Measurements from ENCODE around the gene DHRS2. TPM values are rescaled to one million over a fixed set of nuclear protein-coding genes. Genes with fewer than 3 reads are reported as not detected.
"Not testable (repeated sequence)": the region's sequence is repeated elsewhere in the genome, so short reads cannot be mapped to it uniquely, and the experiment has no call there.

DHRS2 gene
- total RNA-seq, 3 donors from 2014 or later = 4.6 to 9.4 TPM; not detected in 1

DNA sequence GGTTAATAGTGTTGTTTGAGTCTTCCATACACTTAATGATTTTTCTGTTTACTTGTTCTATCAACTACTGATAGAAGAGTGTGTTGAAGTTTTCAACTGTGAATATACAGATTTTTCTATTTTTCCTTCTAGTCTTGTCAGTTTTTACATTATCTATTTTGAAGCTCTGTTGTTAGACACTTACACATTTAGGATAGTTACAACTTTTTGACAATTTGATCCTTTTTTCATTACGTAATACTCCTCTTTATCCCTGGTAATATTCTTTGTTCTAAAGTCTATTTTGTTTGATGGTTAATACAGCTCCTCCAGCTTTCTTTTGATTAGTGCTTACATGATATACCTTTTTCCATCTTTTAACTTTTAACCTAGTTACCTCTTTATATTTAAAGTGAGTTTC lies 45.2 kb downstream of the DHRS2 start:
- H3K27ac ChIP-seq = no peak overlapping the region
- no peaks in the 10 kb centered on the region for H3K9me3 ChIP-seq
- no peaks in the 10 kb centered on the region for H3K4me1 ChIP-seq
- H3K36me3 ChIP-seq = no peaks in the 10 kb centered on the region
- intact Hi-C loops (cut with DNase I; ENCODE audit: low total_unique reads) = no loop called here
- DNase-seq (ENCODE audit: low spot score in 2 of 2) = no peak
- H3K4me3 ChIP-seq = no peak overlapping the region
- peaks cover 0 to 3% of the 10 kb centered on the region in 2 donors for H3K27me3 ChIP-seq
- no peak for TF ChIP-seq POLR2A (IDR thresholded peaks at IDR 0.05)
- no peak for TF ChIP-seq POLR2AphosphoS5 (IDR thresholded peaks at IDR 0.05)
- TF ChIP-seq, protein P1, sequence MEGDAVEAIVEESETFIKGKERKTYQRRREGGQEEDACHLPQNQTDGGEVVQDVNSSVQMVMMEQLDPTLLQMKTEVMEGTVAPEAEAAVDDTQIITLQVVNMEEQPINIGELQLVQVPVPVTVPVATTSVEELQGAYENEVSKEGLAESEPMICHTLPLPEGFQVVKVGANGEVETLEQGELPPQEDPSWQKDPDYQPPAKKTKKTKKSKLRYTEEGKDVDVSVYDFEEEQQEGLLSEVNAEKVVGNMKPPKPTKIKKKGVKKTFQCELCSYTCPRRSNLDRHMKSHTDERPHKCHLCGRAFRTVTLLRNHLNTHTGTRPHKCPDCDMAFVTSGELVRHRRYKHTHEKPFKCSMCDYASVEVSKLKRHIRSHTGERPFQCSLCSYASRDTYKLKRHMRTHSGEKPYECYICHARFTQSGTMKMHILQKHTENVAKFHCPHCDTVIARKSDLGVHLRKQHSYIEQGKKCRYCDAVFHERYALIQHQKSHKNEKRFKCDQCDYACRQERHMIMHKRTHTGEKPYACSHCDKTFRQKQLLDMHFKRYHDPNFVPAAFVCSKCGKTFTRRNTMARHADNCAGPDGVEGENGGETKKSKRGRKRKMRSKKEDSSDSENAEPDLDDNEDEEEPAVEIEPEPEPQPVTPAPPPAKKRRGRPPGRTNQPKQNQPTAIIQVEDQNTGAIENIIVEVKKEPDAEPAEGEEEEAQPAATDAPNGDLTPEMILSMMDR (IDR thresholded peaks at IDR 0.05) = no peak

DNA sequence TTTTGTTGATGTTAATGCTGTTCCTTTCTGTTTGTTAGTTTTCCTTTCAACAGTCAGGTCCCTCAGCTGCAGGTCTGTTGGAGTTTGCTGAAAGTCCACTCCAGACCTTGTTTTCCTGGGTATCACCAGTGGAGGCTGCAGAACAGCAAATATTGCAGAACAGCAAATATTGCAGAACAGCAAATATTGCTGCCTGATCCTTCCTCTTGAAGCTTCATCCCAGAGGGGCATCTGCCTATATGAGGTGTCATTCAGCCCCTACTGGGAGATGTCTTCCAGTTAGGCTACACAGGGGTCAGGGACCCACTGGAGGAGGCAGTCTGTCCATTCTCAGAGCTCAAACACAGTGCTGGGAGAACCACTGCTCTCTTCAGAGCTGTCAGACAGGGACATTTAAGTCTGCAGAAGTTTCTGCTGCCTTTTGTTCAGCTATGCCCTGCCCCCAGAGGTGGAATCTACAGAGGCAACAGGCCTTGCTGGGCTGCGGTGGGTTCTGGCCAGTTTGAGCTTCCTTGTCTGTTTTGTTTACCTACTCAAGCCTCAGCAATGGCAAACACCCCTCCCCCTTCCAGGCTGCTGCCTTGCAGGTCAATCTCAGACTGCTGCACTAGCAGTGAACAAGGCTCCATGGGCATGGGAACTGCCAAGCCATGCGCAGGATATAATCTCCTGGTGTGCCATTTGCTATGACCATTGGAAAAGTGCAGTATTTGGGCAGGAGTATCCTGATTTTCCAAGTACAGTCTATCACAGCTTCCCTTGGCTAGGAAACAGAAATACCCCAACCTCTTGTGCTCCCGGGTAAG lies 53.7 kb downstream of the DHRS2 start:
- H3K27me3 ChIP-seq; H3K4me3 ChIP-seq; intact Hi-C loops (cut with DNase I; ENCODE audit: low total_unique reads); DNase-seq (ENCODE audit: low spot score in 2 of 2); H3K4me1 ChIP-seq; H3K36me3 ChIP-seq; H3K9me3 ChIP-seq: not testable (repeated sequence)
- H3K27ac ChIP-seq = peak overlapping the region in 1 of 2 donors; percentile 16

DNA sequence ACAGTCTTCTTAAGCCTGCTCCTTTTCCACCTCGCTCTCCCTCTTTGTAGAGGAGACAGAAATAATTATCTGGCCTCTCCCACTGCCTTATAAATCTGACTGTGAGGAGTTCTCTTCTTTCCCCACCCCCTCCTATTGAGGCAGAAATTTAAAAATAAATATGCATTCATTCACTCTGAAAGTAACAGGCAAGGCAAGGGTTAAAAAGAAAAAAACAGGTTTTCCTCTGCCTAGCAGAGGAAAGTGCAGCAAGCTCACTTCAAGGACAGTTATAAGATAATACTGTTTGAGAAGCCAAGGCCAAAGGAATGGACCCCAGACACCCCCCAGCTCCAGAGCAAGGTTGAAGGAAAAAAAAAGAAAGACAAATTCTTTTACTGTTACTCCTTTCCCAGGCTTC lies 56.3 kb downstream of the DHRS2 start:
- no peak for TF ChIP-seq POLR2A (IDR thresholded peaks at IDR 0.05)
- intact Hi-C loops (cut with DNase I; ENCODE audit: low total_unique reads) = no loop called here
- Histone ChIP-seq H3K4me3 (no peak overlapping the region), H3K27ac (no peak overlapping the region), H3K9me3 (no peaks in the 10 kb centered on the region), H3K27me3 (no peaks in the 10 kb centered on the region), H3K36me3 (no peaks in the 10 kb centered on the region), H3K4me1 (peaks cover 3 to 9% of the 10 kb centered on the region in 2 donors)
- no peak for DNase-seq (ENCODE audit: low spot score in 2 of 2)

DNA sequence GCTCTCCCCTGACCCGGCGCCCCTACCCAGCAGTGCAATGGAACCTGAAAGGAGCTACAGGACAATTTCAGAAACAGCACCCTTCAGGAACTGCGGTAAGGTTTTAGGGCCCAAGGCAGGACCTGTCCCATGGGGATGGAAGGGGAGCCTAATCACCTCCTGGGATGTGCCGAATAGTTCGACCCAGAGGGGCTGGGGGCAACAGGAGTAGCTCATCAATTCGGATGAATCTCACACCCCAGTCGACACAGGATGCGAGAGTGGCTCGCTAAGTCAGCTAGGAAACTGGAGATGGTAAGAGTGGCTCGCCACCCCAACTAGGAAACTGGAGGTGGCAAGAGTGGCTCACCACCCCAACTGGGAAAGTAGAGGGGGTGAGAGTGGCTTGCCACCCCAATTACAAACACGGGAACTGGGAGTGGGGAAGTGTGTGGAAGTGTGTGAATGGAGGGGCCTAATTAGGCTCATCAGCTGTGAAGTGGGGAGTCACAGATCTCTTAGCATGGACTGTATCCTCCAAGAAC lies 57.1 kb downstream of the DHRS2 start:
- no peaks in the 10 kb centered on the region for H3K36me3 ChIP-seq
- H3K27ac ChIP-seq = no peak overlapping the region
- peaks cover 3 to 9% of the 10 kb centered on the region in 2 donors for H3K4me1 ChIP-seq
- H3K27me3 ChIP-seq = no peaks in the 10 kb centered on the region
- H3K9me3 ChIP-seq = no peaks in the 10 kb centered on the region
- no peak for DNase-seq (ENCODE audit: low spot score in 2 of 2)
- intact Hi-C loops (cut with DNase I; ENCODE audit: low total_unique reads) = no loop called here
- TF ChIP-seq POLR2AphosphoS5 (IDR thresholded peaks at IDR 0.05) (no peak), POLR2A (IDR thresholded peaks at IDR 0.05) (no peak)
- TF ChIP-seq, protein P1 (IDR thresholded peaks at IDR 0.05) = no peak
- no peak overlapping the region for H3K4me3 ChIP-seq

DNA sequence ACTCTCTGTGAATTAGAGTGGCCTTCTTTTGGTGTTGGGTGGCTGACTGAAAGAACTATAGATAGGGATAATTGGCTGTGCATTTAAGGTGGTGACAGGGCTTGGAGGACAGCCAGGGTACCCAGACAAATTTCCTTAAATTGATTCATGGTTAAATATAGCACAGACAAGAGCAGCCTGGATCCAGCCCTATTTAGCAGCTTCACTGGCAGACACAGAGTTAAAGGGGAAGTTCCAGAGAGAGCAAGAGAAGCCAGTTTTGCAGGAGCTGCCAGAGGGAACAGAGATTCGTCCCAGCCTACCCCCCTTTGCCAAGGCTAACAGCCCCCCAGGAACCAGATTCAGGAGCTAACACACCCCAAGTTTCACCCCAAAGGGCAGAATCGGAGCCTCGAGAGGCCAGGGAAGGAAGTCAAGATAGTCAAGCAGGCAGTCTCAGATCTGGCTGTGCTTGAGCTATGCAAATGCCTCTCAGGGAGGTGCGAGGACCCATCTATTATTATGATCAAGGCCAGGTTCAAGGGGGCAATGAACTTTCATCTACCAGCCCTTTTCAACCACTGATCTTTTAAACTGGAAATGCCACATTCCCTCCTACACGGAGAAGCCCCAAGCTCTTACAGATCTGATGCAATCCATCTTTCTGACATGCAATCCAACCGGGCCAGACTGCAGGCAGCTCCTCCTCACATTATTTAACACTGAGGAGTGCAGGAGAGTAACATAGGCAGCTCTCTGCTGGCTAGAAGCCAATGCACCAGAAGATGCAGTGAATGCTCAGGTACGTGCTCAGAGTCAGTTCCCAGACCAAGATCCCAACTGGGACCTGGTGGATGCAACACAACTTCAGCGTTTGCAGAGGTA lies 58.2 kb downstream of the DHRS2 start:
- Histone ChIP-seq H3K27me3 (no peaks in the 10 kb centered on the region), H3K9me3 (no peaks in the 10 kb centered on the region), H3K27ac (peak overlapping the region in 1 of 2 donors; percentile 68), H3K36me3 (no peaks in the 10 kb centered on the region), H3K4me1 (peaks cover 3 to 9% of the 10 kb centered on the region in 2 donors), H3K4me3 (peak overlapping the region in 1 of 3 donors; percentile 59)
- intact Hi-C loops (cut with DNase I; ENCODE audit: low total_unique reads) = no loop called here
- DNase-seq (ENCODE audit: low spot score in 2 of 2) = no peak
- TF ChIP-seq, protein P1 (IDR thresholded peaks at IDR 0.05) = no peak
- TF ChIP-seq POLR2A (IDR thresholded peaks at IDR 0.05) (no peak), POLR2AphosphoS5 (IDR thresholded peaks at IDR 0.05) (no peak)

Other genes with a start within 250 kb of the DHRS2 start
- not detected for gene MYH6, start 228.1 kb upstream of the DHRS2 start, total RNA-seq
- gene MYH7, start 200.7 kb upstream of the DHRS2 start, total RNA-seq = not detected
- 10 to 100 TPM; 39.8 to 58.8 (median 42.3) TPM for gene NGDN, start 166.7 kb upstream of the DHRS2 start, total RNA-seq
- 1 to 10 TPM in 1 of 3 donors, under 1 TPM in 2; 0.48 to 1.2 (median 0.66) TPM for gene ZFHX2, start 84.6 kb upstream of the DHRS2 start, total RNA-seq
- 10 to 100 TPM; 13.6 to 22.1 (median 21.0) TPM for gene THTPA, start 80.1 kb upstream of the DHRS2 start, total RNA-seq
- gene AP1G2, start 68.6 kb upstream of the DHRS2 start, total RNA-seq = 100 to 1,000 TPM in 2 of 3 donors, 10 to 100 TPM in 1; 30.9 to 172 (median 149) TPM
- gene JPH4, start 57.6 kb upstream of the DHRS2 start, total RNA-seq = under 1 TPM; 0.66 to 0.96 (median 0.73) TPM